ENCODE data around the gene HADHB. TPM values are rescaled to one million over a fixed set of nuclear protein-coding genes. Genes with fewer than 3 reads are reported as not detected.

The HADHB gene
- total and polyA plus RNA-seq, 2 of the 13 experiments (the other 11 are each of a cell fraction or from before 2014, with no cell fraction given), result 112 to 238 TPM

GRCh38 chr2:26330114-26330549 is 85.4 kb downstream of the HADHB start:
- ChIA-PET POLR2A (no interaction called here), CTCF (ENCODE audit: low intra/inter-chr PET ratio, low total read pairs) (interaction anchor here (0.7 to 1.8 kb wide), 4 partner anchors 14 to 379 kb away, joined by 3 to 10 read pairs (median 6); no protein-coding TSS in a partner anchor)
- Histone ChIP-seq H3K27ac (ENCODE audit: extremely low read length, insufficient read depth, low read length) (no peak overlapping the region), H4K20me1 (ENCODE audit: insufficient read depth, low read length) (no peaks in the 10 kb centered on the region), H3K36me3 (replicated peaks in 1 of 2; ENCODE audit: control insufficient read depth in 1 of 2, insufficient read depth in 2 of 2, low read length in 2 of 2) (no peaks in the 10 kb centered on the region), H3K4me3 (replicated peaks in 1 of 3; ENCODE audit: insufficient read depth in 1 of 3, low read depth in 2 of 3, low read length in 3 of 3) (no peak overlapping the region), H3K4me1 (ENCODE audit: insufficient read depth, low read length) (peaks cover 32% of the 10 kb centered on the region), H3K9me3 (ENCODE audit: low read length) (no peaks in the 10 kb centered on the region), H3K4me2 (ENCODE audit: low read depth, low read length) (peak overlapping the region; percentile 41), H3K79me2 (ENCODE audit: insufficient read depth, low read length) (no peaks in the 10 kb centered on the region), H3K27me3 (ENCODE audit: control insufficient read depth in 1 of 2, insufficient read depth in 2 of 2, low read length in 2 of 2) (no peaks in the 10 kb centered on the region; a peak in 1 of 5 replicates), H2AFZ (ENCODE audit: low read length) (no peak overlapping the region), H3K9ac (ENCODE audit: insufficient read depth, low read depth, low read length) (no peak overlapping the region)
- peak; percentile 97 for ATAC-seq
- intact Hi-C loops (cut with micrococcal nuclease; ENCODE audit: unreplicated experiment) (loop anchor here (1.0 to 5.0 kb wide), 3 partner anchors 13 to 127 kb away; no protein-coding TSS in a partner anchor), in situ Hi-C loops (cut with HindIII; ENCODE audit: extremely low pct_ligation_motif_present, low pct_unique_long_range_greater_than_20kb) (loop anchor here (5.0 to 25.0 kb wide), 2 partner anchors 93 to 343 kb away; partner anchors contain the start of gene KIF3C)
- peak; percentile 99 for FAIRE-seq
- peak; percentile 74 for DNase-seq (ENCODE audit: low spot score)
- WGBS (ENCODE audit: low lambda C conversion rate), result 5% methylated on average over 7 of the region's 7 CpGs
- BruUV-seq (replicated peaks), result no TSS peak
- TF ChIP-seq RARA (CRISPR knock-in tag; IDR thresholded peaks at IDR 0.05), result 0 out of 2 replicates have a peak, but pooled peaks have one; percentile 20
- TF ChIP-seq SKI (IDR thresholded peaks at IDR 0.05; ENCODE audit: partially characterized antibody), result no peak
- TF ChIP-seq ZNF331 (CRISPR knock-in tag; IDR thresholded peaks at IDR 0.05), result peak; percentile 79; the same call in 1 of the 2 replicates
- no peak for TF ChIP-seq ZNF781 (CRISPR knock-in tag; IDR thresholded peaks at IDR 0.05; ENCODE audit: borderline replicate concordance, not compliant biosample characterization)
- peak; percentile 22; the same call in 1 of the 2 replicates for TF ChIP-seq MXD4 (CRISPR knock-in tag; IDR thresholded peaks at IDR 0.05)
- TF ChIP-seq ZNF326 (CRISPR knock-in tag; IDR thresholded peaks at IDR 0.05; ENCODE audit: borderline replicate concordance), result no peak
- TF ChIP-seq, protein P1, sequence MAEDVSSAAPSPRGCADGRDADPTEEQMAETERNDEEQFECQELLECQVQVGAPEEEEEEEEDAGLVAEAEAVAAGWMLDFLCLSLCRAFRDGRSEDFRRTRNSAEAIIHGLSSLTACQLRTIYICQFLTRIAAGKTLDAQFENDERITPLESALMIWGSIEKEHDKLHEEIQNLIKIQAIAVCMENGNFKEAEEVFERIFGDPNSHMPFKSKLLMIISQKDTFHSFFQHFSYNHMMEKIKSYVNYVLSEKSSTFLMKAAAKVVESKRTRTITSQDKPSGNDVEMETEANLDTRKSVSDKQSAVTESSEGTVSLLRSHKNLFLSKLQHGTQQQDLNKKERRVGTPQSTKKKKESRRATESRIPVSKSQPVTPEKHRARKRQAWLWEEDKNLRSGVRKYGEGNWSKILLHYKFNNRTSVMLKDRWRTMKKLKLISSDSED (CRISPR knock-in tag; IDR thresholded peaks at IDR 0.05), result no peak
- TF ChIP-seq, protein P2, sequence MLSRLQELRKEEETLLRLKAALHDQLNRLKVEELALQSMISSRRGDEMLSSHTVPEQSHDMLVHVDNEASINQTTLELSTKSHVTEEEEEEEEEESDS (CRISPR knock-in tag; IDR thresholded peaks at IDR 0.05; ENCODE audit: borderline replicate concordance), result no peak
- TF ChIP-seq, protein P3, sequence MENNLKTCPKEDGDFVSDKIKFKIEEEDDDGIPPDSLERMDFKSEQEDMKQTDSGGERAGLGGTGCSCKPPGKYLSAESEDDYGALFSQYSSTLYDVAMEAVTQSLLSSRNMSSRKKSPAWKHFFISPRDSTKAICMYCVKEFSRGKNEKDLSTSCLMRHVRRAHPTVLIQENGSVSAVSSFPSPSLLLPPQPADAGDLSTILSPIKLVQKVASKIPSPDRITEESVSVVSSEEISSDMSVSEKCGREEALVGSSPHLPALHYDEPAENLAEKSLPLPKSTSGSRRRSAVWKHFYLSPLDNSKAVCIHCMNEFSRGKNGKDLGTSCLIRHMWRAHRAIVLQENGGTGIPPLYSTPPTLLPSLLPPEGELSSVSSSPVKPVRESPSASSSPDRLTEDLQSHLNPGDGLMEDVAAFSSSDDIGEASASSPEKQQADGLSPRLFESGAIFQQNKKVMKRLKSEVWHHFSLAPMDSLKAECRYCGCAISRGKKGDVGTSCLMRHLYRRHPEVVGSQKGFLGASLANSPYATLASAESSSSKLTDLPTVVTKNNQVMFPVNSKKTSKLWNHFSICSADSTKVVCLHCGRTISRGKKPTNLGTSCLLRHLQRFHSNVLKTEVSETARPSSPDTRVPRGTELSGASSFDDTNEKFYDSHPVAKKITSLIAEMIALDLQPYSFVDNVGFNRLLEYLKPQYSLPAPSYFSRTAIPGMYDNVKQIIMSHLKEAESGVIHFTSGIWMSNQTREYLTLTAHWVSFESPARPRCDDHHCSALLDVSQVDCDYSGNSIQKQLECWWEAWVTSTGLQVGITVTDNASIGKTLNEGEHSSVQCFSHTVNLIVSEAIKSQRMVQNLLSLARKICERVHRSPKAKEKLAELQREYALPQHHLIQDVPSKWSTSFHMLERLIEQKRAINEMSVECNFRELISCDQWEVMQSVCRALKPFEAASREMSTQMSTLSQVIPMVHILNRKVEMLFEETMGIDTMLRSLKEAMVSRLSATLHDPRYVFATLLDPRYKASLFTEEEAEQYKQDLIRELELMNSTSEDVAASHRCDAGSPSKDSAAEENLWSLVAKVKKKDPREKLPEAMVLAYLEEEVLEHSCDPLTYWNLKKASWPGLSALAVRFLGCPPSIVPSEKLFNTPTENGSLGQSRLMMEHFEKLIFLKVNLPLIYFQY (CRISPR knock-in tag; IDR thresholded peaks at IDR 0.05; ENCODE audit: borderline replicate concordance), result peak; percentile 34; the same call in 1 of the 2 replicates
- TF ChIP-seq, protein P4, sequence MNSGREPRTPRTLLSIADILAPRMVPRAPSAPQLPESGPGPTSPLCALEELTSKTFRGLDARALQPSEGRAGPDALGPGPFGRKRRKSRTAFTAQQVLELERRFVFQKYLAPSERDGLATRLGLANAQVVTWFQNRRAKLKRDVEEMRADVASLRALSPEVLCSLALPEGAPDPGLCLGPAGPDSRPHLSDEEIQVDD (CRISPR knock-in tag; IDR thresholded peaks at IDR 0.05; ENCODE audit: borderline replicate concordance), result no peak
- no peak for TF ChIP-seq SMAD3 (CRISPR knock-in tag; IDR thresholded peaks at IDR 0.05)
- no peak for TF ChIP-seq KAT2B (IDR thresholded peaks at IDR 0.05; ENCODE audit: borderline replicate concordance, low read depth, low read length)
- no peak for TF ChIP-seq RFXAP (CRISPR knock-in tag; IDR thresholded peaks at IDR 0.05; ENCODE audit: borderline replicate concordance)
- TF ChIP-seq ZGPAT (CRISPR knock-in tag; IDR thresholded peaks at IDR 0.05), result peak; percentile 50; the same call in 1 of the 2 replicates
- no peak for TF ChIP-seq NCOA2 (CRISPR knock-in tag; IDR thresholded peaks at IDR 0.05)
- TF ChIP-seq TARDBP (CRISPR knock-in tag; IDR thresholded peaks at IDR 0.05), result no peak
- TF ChIP-seq, protein P5, sequence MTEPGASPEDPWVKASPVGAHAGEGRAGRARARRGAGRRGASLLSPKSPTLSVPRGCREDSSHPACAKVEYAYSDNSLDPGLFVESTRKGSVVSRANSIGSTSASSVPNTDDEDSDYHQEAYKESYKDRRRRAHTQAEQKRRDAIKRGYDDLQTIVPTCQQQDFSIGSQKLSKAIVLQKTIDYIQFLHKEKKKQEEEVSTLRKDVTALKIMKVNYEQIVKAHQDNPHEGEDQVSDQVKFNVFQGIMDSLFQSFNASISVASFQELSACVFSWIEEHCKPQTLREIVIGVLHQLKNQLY (CRISPR knock-in tag; IDR thresholded peaks at IDR 0.05), result no peak
